Measurements from ENCODE around the gene RPS4Y1. TPM values are rescaled to one million over a fixed set of nuclear protein-coding genes. Genes with fewer than 3 reads are reported as not detected.

RPS4Y1 gene
- total RNA-seq, 3 donors from 2014 or later, result 0.66 to 309 TPM; not detected in 1

DNA sequence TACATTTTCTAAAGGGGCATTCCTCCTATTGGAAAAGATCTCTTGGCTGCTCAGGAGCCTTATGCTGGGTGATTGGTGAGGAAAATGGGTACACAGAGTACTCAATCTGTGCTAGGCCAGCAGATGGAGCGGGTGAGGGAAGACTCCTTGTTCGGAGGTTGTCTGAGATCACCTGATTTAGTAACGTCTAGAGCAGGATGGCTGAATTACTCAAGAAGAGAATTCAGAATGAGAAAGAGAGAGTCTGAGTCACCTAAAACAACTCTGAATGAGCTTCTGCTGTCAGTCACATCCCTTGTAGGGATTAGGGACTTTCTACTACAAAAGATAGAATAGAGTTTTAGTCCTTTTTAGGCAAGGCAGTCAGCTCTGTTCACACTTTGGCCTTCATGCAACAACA is 46.6 kb downstream of the RPS4Y1 start:
- H3K4me1 ChIP-seq, result no peaks in the 10 kb centered on the region
- TF ChIP-seq POLR2AphosphoS5 (IDR thresholded peaks at IDR 0.05), result no peak
- TF ChIP-seq, protein P1, sequence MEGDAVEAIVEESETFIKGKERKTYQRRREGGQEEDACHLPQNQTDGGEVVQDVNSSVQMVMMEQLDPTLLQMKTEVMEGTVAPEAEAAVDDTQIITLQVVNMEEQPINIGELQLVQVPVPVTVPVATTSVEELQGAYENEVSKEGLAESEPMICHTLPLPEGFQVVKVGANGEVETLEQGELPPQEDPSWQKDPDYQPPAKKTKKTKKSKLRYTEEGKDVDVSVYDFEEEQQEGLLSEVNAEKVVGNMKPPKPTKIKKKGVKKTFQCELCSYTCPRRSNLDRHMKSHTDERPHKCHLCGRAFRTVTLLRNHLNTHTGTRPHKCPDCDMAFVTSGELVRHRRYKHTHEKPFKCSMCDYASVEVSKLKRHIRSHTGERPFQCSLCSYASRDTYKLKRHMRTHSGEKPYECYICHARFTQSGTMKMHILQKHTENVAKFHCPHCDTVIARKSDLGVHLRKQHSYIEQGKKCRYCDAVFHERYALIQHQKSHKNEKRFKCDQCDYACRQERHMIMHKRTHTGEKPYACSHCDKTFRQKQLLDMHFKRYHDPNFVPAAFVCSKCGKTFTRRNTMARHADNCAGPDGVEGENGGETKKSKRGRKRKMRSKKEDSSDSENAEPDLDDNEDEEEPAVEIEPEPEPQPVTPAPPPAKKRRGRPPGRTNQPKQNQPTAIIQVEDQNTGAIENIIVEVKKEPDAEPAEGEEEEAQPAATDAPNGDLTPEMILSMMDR (IDR thresholded peaks at IDR 0.05), result no peak
- no peak for TF ChIP-seq POLR2A (IDR thresholded peaks at IDR 0.05)
- H3K36me3 ChIP-seq, result no peaks in the 10 kb centered on the region
- H3K27ac ChIP-seq, result no peak overlapping the region
- no peaks in the 10 kb centered on the region for H3K9me3 ChIP-seq
- DNase-seq (ENCODE audit: low spot score in 2 of 2), result no peak
- intact Hi-C loops (cut with DNase I; ENCODE audit: low total_unique reads), result no loop called here
- H3K4me3 ChIP-seq, result no peak overlapping the region
- H3K27me3 ChIP-seq, result no peaks in the 10 kb centered on the region

DNA sequence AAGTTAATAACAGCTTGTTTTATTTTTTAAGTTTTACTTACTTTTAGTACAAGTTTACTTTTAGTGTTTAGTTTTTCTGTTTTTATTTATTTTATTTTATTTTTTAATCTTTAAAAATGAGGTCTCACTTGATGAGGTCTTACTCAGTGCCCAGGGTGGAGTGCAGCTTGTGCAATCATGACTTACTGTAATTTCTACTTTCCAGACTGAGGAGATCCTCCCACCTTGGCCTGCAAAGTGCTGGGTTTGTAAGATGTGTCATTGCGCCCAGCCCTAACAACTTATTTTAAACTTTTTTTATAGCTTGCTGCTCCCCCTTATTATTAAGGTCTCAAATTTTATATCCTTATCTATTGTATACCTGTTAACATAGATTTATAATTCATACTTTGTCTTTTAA is 52.1 kb downstream of the RPS4Y1 start:
- no peak overlapping the region for H3K27ac ChIP-seq
- DNase-seq (ENCODE audit: low spot score in 2 of 2), result no peak
- no peaks in the 10 kb centered on the region for H3K9me3 ChIP-seq
- H3K27me3 ChIP-seq, result no peaks in the 10 kb centered on the region
- no peaks in the 10 kb centered on the region for H3K4me1 ChIP-seq
- TF ChIP-seq POLR2A (IDR thresholded peaks at IDR 0.05) (no peak), POLR2AphosphoS5 (IDR thresholded peaks at IDR 0.05) (no peak)
- TF ChIP-seq, protein P1 (IDR thresholded peaks at IDR 0.05), result no peak
- no peak overlapping the region for H3K4me3 ChIP-seq
- intact Hi-C loops (cut with DNase I; ENCODE audit: low total_unique reads), result no loop called here
- no peaks in the 10 kb centered on the region for H3K36me3 ChIP-seq

DNA sequence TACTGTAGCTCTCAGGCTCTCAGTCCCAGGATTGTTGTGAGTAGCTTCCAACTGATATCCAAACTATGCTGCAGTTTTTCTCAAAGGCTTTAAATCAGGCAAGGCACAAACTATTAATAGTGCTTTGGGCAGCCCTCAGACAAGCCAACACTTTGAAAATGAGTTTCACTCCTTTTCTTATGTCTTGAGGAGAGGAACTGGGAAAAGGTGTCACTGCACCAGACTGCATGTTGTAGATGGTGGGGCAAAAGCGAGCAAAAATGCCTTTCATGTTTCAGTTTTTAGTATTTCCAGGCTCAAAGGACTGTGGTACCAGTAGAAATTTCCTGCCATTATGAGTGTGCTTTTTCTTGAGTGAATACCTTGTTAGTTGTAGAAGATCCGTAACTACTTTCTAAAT is 54.6 kb downstream of the RPS4Y1 start:
- no peak for DNase-seq (ENCODE audit: low spot score in 2 of 2)
- H3K4me1 ChIP-seq, result no peaks in the 10 kb centered on the region
- H3K27me3 ChIP-seq, result no peaks in the 10 kb centered on the region
- H3K4me3 ChIP-seq, result no peak overlapping the region
- H3K9me3 ChIP-seq, result no peaks in the 10 kb centered on the region
- no peak for TF ChIP-seq POLR2A (IDR thresholded peaks at IDR 0.05)
- TF ChIP-seq POLR2AphosphoS5 (IDR thresholded peaks at IDR 0.05), result no peak
- TF ChIP-seq, protein P1 (IDR thresholded peaks at IDR 0.05), result no peak
- intact Hi-C loops (cut with DNase I; ENCODE audit: low total_unique reads), result no loop called here
- no peak overlapping the region for H3K27ac ChIP-seq
- no peaks in the 10 kb centered on the region for H3K36me3 ChIP-seq

DNA sequence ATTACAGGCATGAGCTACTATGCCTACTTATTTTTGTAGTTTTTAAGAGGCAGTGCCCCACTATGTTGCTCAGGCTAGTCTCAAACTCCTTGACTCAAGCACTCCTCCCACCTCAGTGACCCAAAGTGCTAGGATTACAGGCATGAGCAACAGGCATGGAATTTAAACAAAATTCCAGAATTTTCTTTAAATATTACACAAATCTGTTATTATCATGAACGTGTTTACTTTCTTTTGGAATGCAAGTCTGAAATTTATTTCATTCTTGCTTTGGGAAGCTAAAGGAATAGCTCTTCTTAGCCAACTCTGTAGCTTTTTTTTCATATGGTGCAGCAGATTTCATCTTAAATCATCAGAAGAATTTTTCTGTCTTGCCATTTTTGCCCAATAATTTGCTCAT is 66.0 kb downstream of the RPS4Y1 start:
- Histone ChIP-seq H3K4me3 (no peak overlapping the region), H3K27ac (no peak overlapping the region), H3K36me3 (no peaks in the 10 kb centered on the region), H3K4me1 (no peaks in the 10 kb centered on the region), H3K27me3 (no peaks in the 10 kb centered on the region), H3K9me3 (no peaks in the 10 kb centered on the region)
- intact Hi-C loops (cut with DNase I; ENCODE audit: low total_unique reads), result no loop called here
- no peak for DNase-seq (ENCODE audit: low spot score in 2 of 2)
- TF ChIP-seq POLR2AphosphoS5 (IDR thresholded peaks at IDR 0.05), result no peak
- TF ChIP-seq POLR2A (IDR thresholded peaks at IDR 0.05), result no peak
- TF ChIP-seq, protein P1 (IDR thresholded peaks at IDR 0.05), result no peak

DNA sequence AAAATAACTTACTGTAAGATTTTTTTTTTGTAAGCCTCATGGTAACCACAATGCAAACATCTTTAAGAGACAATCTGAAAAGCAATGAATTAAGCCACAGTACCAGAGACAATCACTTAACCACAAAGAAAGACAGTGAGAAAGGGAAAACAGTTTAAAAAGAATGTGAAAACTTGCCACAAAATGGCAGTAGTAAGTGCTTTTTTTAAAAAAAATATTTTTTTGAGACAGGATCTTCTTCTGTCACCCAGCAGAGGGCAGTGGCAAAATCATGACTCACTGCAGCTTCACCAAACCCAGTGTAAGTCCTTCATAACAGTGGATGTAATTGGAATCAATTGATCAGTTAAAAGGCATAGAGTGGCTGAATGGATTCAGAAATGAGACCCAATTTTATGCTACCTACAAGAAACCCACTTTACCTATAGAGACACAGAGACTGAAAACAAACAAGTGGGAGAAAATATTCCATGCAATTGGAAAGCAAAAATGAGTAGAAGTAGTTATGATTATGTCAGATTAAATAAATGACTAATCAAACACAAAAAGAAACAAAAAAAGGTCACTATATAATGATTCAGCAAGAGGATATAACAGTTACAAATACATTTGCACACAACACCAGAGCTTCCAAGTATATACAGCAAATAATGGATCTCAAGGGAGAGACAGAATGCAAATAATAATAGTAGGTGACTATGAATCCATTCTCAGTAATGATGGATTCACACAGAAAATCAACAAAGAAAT is 71.8 kb downstream of the RPS4Y1 start:
- H3K36me3 ChIP-seq, result no peaks in the 10 kb centered on the region
- H3K4me1 ChIP-seq, result no peaks in the 10 kb centered on the region
- H3K9me3 ChIP-seq, result no peaks in the 10 kb centered on the region
- intact Hi-C loops (cut with DNase I; ENCODE audit: low total_unique reads), result no loop called here
- TF ChIP-seq, protein P1 (IDR thresholded peaks at IDR 0.05), result no peak
- no peak for TF ChIP-seq POLR2A (IDR thresholded peaks at IDR 0.05)
- no peak for TF ChIP-seq POLR2AphosphoS5 (IDR thresholded peaks at IDR 0.05)
- no peak overlapping the region for H3K27ac ChIP-seq
- H3K27me3 ChIP-seq, result no peaks in the 10 kb centered on the region
- DNase-seq (ENCODE audit: low spot score in 2 of 2), result no peak
- H3K4me3 ChIP-seq, result no peak overlapping the region

Other genes with a start within 250 kb of the RPS4Y1 start
- not detected for gene SRY, start 53.9 kb upstream of the RPS4Y1 start, total RNA-seq
- 10 to 100 TPM in 1 of 3 donors, under 1 TPM in 1, not detected in 1; under 0.01 to 18.4 TPM for gene ZFY, start 93.8 kb downstream of the RPS4Y1 start, total RNA-seq

Measured in breast epithelium (tissue), 4 donors.